Stimulated activated CD8-positive, alpha-beta memory T cell treated with anti-CD3 and anti-CD28 coated beads, Interleukin-15, amount 100 ng/mL, for 48 hours (primary cell): ENCODE measurements around the gene GRIPAP1.
"Not testable (repeated sequence)": the region's sequence is repeated elsewhere in the genome, so short reads cannot be mapped to it uniquely, and the experiment has no call there.

Source experiments
- DNase-seq, 2 donors: peaks; one replicate each; pipeline ENCODE4 v3.0.0-alpha.2; 2020; ENCODE audit warnings: low read depth in 2 of 2

The GRIPAP1 gene

DNA sequence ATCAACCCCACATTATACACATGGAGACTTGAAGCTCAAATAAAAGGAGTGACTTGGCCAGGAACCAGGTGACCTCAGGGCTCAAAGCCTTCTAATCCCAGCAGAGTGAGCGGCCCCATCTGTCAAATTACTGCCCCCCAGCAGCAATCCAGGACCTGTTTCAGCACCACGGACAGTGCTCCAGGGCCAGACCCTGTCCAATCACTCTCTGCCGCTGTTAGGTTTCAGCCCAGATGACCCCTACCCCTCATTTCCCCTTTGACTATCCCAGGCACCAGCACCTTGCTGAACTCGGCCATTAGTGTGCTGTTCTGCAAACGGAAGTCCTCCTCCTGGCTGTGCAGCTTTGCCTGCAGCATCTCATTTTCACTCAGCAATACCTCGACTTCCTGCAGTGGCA, 5.1 kb downstream of the GRIPAP1 start:
- DNase-seq = no peak

DNA sequence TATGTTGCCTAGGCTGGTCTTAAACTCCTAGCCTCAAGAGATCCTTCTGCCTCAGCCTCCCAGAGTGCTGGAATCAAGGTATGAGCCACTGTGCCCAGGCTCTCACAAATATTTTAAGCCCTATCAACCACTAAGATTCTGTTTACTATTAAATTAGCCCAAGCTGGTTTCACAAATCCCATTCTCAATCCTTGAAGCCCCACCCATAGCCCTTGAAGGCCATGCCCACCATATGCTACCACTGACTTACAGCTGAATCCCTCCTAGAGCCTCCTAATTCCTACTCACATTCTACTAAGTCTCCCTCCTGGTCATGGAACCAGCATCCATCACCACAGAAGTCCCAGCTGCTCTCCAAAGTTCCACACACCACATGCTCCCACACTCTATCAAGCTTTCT, 9.7 kb downstream of the GRIPAP1 start:
- DNase-seq = no peak

DNA sequence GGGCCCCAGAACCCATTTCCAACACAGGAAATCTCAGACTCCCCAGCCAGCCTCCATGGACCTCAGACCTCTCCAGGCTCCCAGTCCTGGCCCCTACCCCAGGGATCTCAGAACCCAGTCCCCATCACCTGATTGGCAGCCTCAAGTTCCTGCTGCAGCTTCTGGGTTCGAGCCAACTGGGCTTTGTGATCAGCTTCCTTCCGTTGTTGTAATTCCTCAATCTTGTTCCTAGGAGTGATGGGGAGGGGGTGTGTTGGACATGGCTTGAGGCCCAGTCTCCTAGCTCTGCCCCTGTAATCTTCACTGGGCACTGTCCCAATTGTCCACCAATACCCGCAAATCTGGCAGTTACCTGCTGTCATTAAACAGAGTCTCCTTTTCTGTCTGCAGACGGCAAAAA, 12.6 kb downstream of the GRIPAP1 start:
- no peak for DNase-seq

DNA sequence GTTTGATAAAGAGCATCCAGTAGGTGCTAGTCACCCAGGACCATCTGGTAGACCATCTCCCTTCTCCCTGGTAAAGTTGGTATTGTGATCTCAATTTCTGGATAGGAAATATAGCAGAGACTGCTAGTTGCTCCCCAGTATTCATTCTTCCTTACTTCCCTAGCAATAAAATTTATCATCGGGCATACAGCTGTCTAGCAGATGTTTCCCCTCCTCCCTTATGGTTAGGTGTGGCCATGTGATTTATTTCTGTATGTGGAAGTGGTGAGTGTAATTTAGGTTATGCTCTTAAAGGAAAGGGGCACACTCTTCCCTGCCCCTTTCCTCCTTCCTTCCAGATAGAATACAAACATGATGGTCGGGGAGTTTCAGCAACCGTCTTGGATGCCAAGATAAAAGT, 18.2 kb downstream of the GRIPAP1 start:
- no peak for DNase-seq

DNA sequence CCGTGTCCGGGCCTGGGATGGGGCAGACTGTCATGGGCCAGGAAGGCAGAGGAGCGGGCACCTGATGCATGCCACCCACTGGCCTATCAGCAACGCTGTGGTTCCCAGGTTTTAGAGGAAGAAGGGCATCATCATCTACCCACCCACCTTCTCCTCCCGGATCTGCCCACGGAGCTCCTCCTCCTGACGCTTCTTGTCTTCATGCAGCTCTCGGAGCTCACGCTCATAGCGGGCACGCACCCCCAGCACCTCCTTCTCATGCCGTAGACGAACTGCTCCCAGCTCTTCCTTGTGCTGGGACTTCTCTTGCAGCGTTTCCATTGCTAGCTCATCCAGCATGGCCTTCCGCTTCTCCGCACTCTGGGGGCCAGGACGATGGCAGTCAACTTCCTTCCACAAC, 19.0 kb downstream of the GRIPAP1 start:
- no peak for DNase-seq

DNA sequence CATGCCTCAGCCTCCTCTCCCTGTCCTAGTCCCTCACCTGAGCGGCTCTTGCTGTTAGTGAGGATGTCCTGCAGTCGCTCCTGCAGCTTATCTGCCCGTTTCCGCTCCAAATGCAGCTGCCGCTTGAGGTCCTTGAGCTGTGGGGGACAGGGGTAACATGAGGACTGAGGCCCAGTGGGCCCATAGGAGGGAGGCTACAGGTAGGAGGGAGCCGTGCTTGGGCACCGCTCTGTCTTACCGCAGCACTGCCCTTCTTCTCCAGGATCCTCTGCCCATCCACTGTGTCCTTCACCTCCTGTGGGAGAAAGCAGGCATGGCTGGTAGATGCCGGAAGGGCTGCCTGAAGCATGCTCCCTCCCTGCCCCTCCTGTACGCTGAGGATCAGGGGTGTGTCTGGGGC, 20.9 kb downstream of the GRIPAP1 start:
- no peak for DNase-seq

DNA sequence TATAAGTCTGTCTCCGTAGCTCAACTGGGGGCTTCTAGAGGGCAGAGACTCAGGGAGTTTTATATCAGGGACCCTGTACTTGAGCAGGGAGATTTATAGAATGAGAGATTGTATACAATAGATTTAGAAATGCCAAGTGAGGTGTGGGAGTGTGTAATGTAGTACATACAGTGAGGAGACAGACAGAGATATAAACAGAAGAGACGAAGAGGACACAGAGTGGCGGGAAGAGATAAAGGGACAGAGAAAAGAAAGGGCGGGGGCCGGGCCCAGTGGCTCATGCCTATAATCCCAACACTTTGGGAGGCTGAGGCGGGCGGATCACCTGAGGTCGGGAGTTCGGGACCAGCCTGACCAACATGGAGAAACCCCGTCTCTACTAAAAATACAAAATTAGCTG, 21.7 kb downstream of the GRIPAP1 start:
- not testable (repeated sequence) for DNase-seq

DNA sequence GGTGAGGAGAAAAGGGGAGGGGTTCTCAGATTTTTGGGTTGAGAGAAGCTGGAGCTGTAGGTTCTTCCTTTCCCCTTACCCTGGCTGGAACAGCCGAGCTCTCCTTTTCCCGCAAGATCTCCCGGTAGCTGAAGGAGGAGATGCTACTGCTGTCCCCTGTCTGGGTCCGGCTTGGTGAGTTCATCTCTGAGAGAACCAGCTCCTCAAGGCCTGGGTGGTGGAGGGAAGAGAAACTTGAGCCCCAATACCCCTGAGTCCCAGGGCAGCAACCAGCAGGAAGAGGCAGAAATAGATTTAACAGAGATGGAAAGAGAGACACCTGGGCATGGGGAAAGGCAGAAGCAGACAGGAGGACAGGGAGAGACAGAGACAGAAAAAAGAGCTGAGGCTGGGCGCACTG, 23.8 kb downstream of the GRIPAP1 start:
- DNase-seq = no peak

DNA sequence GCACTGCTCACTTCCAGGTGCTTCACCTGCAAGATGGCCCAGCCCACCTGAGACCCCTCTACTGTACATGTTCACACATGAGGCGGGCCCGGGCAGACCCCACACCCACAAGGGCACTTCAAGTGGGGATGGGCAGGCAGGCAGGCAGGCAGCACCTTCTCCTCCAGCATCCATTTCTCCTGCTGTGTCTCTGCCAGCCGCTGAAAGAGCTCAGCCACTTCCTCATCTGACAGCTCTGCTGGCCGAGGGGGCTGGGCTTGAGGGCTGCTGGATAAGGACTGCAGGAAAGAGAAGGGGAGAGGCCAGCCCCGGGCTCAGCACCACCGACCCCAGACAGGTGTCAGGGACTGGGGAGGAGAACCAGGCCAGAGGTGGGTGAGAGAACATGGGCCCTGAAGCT, 26.0 kb downstream of the GRIPAP1 start:
- DNase-seq = no peak

DNA sequence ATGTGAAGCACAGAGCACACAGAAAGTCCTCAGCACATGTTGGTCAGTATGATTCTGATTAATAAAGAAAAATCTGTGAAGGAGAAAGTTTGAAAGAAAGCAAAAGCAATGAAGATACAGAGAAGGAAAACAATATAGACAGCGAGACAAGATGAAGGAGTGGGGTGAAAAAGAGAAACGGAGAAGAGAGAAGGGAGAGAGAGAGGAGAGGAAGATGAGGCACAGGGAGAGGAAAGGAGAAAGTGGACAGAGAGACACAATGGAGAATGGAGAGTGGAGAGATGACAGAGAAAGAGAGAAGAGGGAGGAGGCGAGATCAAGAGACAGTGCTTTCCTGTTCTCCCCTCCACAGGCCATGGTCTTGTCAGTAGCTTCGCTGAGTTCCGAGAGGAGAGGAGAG, 26.5 kb downstream of the GRIPAP1 start:
- no peak for DNase-seq

DNA sequence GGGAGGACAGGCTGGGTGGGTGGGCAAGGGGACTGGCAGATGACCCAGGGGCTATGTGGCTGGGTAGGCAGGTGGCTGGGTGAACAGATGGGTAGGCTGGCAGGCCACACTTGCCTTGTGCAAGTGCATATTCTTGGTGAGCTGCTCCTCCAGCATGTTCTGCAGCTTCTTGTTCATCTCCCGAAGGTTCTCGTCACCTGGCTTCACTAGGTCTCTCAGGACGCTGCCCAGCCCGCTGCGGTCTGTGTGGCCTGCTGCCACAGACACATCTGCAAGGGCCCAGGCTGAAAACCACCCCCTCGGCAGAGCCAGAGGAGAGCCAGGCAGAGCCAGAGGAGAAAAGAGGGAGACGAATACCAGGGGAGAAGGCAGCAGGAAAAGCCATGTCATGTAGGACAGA, 27.0 kb downstream of the GRIPAP1 start:
- DNase-seq = no peak

DNA sequence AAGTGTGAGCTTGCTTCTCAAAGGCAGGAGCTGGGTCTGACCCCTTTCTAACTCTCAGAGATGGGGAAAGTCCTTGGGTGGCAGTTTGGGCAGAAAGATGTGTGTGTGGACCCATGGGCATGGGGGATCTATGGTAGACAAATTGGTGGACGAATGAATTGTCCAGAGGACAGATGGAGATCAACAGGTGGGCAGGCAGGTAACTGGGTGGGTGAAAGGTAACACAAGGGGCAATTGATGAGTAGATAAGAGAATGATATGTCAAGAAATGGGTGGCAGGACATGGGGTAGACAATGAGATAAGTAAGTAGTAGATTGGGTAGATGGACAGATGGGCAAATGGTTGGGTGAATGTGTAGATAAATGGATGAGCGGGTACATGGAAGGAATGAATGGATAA, 27.5 kb downstream of the GRIPAP1 start:
- DNase-seq = no peak

DNA sequence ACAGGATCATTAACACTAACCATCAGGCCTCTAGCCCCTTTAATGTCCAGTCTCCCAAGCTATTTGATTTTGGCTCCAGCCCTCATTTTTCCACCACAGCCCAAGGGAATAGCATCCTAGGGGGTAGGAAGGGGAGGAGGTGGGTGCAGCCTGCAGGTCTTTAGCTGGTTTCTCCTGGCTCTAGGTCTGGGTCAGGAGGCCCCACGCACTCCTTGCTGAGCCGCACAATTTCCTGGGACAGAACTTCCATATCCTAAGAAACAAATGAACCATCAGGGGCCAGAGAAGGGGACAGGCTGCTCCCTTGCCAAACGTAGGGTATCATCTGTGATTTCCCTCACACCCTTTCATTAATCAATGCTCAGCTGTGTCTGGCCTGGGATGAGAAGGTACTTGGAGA, 28.0 kb downstream of the GRIPAP1 start:
- no peak for DNase-seq

DNA sequence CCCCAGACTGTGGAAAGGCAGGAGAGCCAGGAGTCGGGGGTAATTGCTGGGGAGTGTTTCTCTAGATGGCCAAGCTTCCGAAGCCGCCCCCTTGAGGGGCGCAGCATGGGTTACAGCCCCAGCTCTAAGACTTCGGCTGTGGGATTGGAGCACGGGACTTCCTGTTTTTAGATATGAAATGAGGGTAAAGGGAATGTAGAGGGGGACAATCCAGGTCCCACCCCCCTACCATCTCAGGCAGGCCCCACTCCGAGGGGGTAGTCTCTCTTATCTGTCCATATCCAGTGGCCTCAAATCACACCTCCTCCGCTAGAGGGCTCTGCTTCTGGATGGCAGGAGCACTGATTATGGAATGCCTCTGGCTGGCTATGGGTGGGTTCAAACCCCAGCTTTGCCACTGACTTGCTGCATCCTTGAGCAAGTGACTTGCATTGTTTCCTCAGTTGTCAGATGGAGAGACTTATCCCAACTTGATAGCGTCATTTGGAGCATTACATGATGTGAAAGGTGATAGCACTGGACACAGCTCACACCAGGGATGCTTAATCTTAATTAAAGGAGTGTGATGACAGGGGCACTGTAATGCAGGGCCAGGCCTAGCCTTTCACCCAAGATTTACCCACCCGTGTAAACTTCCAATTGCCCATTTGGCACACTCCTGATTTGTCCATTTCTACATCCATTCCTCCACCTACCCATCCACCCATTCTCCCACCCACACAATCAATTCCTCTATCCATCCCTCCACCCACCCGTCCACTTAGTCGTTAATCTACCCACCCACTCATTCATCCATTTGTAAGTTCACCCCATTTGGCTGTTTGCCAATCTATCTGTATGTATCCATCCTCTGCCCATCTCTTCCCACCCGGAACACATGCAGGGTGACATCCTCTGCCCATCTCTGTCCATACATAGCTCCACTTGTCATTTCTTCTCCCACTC, 29.6 kb downstream of the GRIPAP1 start:
- DNase-seq = no peak

DNA sequence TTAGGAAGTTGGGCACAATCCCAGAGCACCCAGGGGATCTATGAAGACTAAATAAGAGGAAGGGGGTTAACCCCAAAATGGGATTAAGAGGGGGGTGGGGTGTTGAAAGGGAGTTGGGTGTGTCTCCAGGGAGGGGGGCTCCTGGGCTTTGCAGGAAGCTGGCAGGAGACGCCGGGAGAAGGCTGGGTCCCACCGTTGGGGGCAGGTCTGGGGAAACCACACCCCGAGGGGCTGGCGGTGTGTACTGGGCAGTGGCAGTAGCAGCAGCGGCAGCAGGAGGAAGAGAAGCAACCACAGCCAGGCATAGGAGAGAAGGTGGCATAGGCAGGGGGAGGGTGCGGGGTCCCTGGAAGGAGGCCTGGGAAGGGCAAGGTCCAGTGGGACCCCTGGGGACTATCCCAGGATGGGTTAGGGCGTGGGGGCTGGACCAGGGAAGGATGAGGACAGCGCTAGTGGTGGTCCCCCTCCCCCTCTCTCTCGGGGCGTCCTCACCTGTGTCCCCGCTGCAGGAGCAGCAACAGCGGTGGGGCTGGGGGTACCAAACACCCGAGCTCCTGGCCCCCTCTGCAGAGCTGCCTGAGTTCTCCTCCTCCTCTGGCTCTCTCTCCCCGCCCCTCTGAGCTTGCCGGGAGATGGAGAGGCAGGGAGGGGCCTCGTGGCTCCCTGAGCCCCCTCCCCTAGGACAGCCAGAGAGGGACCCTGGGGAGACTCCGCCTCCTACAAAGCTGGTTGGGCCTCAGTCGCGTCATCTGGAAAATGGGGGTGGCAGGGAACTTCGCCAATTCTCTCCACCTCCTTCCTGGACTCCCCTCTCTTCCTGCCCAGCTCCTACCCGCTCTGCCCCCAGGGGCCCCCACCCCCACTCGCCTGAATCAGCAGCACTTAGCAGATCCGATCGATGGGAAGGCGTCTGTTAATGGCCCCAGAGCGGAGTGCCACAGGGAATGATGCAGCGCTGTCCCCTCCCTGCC, 30.5 kb downstream of the GRIPAP1 start, which contains the start of gene KCND1:
Gene KCND1 (minus strand): TSS at position 596 of the 971 bp plus-strand sequence. CDS start 1,573 bp downstream, outside the sequence.
- DNase-seq = no peak

DNA sequence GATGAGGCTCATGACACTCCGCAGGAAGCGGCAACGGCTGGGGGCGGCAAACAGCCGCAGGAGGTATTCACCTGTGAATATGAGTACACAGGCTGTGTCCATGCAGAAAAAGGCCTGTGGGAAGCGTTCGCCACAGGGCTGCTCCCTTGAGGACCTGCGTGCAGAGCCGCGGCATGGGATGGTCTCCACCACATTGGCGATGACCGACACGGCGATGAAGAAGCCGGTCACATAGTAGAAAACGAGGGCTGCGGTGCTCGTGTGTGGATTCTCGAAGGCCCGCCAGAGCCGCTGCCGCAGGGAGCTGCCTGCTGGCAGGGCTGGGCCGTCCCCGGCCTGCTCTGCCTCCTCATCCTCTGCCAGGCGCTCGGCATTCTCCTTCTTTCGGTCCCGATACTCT, 32.6 kb downstream of the GRIPAP1 start:
- no peak for DNase-seq

DNA sequence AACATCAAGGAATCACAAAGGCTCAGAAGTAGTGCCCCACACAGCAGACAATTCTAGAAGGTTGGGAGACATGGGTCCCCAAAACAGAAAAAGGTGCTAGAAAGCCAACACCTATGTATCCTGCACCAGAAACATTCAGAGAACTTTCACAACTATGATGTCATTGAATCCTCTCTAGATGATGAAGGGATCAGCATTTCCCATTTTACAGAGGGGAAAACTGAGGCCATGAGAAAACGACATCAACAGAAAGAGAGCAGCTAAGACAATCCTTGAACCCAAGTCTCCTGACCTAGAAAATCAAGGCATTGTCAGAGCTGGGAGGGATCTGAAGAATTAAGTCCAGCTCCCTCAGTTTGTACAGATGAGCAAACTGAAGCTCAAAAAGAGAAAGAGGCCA, 33.7 kb downstream of the GRIPAP1 start:
- DNase-seq = no peak

DNA sequence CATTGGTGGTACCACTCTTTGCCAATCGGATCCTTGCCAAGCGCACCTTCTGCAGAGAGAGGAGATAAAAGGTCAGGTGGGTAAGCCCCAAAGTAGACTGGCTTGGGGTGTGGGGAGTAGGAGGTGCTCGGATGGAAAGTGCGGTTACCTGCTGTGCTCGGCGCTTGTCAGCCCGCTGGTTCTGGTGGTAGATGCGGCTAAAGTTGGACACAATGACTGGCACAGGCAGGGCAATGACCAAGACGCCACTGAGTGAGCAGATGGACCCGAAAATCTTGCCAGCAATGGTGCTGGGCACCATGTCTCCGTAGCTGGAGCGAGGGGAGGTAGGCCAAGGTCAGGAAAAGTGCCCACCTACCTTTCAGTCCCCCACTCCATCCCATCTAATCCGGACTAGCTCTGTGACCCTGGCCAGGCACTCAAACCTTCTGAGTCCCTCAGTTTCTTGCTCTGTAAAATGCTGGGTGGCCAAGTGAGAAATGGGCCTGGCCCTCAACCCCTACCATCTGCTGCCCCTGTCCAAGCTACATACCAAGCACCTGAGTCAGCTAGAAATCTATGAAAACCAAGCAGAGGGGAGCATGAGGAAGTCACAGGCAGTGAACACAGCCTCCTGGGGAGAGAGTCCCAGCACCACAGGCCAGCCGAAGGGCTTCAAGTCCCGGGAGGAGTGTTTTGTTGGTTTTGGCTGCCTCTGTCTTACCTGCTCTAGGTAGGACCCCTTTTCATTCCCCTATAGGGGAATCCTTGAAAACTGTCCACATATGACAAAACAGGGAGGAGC, 35.1 kb downstream of the GRIPAP1 start:
- no peak for DNase-seq

DNA sequence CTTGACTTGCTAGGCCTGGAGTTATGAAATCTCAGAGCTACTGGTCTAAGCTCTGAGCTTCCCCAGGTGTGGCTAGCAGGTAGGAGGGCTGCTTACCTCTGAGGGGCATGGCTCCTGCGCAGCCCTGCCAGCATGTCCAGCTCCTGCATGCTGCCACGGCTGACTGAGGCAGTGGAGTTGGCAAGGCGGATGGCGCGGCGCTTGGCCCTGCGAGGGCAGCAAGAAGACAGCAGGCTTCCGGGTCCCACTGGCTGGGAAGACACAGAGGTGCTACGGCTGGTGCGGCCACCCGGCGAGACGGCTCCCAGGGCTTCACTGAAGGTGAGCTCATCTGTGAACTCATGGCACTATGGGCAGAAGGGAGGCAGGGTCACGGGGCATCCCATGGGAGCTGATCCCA, 36.1 kb downstream of the GRIPAP1 start:
- DNase-seq = no peak

DNA sequence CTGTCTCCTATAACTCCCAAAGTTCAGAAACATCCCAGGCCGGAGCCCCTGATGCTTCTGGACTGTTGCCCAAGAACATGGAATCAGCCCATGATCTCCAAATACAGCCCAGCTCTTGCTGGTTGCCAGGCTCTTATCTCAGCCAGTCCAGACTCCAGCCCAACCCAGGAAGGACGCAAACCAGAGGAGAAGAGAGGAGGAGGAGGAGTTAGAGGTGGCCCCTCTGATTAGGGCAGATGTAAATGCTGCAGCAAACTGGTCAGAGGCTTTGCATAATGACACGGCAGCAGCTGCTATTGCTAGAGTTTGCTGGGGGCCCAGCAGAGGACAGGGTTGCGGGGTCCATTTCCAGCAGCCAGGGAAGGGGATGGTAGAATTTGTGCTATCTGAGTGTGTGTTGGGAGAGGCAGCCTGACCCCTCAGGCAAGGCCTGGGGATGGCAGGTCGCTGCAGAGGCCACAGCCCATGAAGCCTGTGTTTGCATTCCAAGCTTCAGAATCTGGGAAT, 40.4 kb downstream of the GRIPAP1 start:
- DNase-seq = no peak

DNA sequence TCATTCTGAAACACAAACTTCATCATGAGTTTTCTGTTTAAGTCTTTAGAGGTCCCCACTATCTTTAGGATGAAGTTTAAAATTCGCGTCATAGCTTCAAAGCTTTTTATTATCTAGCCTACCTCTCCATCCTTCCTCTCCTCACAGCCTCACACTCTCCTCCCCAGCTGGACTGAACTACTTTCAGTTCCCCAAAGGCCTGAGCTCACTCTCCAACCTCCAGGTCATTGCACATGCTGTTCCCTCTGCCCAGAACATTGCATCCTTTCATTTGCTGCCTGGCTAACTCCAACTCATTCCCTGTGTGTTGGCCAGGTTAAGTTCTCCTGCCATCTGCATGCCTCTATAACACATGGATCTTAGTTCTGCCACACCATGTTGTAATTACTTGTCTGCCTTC, 41.8 kb downstream of the GRIPAP1 start:
- DNase-seq = no peak
